ENCODE results near the gene CLEC4D.
"Not testable (repeated sequence)": the region's sequence is repeated elsewhere in the genome, so short reads cannot be mapped to it uniquely, and the experiment has no call there.

The CLEC4D gene

GRCh38 chr12:8483079-8483478 lies 30.2 kb upstream of the CLEC4D start:
- no peak for DNase-seq (ENCODE audit: low read depth)
- H3K4me3 ChIP-seq (ENCODE audit: low read depth, low read length) = no peak overlapping the region
- TF ChIP-seq MAX (IDR thresholded peaks at IDR 0.05; ENCODE audit: low read depth, low read length) (no peak), POLR2A (IDR thresholded peaks at IDR 0.05; ENCODE audit: extremely low read depth, insufficient read length) (no peak), CTCF (IDR thresholded peaks at IDR 0.05; ENCODE audit: low read depth, low read length) (no peak), MYC (IDR thresholded peaks at IDR 0.05; ENCODE audit: low read depth, low read length) (no peak)

GRCh38 chr12:8491646-8492530 lies 21.4 kb upstream of the CLEC4D start:
- TF ChIP-seq POLR2A (IDR thresholded peaks at IDR 0.05; ENCODE audit: extremely low read depth, insufficient read length) = no peak
- no peak for TF ChIP-seq MYC (IDR thresholded peaks at IDR 0.05; ENCODE audit: low read depth, low read length)
- no peak for TF ChIP-seq CTCF (IDR thresholded peaks at IDR 0.05; ENCODE audit: low read depth, low read length)
- TF ChIP-seq MAX (IDR thresholded peaks at IDR 0.05; ENCODE audit: low read depth, low read length) = no peak
- DNase-seq (ENCODE audit: low read depth) = no peak
- no peak overlapping the region for H3K4me3 ChIP-seq (ENCODE audit: low read depth, low read length)

- peak; percentile 93 for DNase-seq (ENCODE audit: low read depth)
- TF ChIP-seq MAX (IDR thresholded peaks at IDR 0.05; ENCODE audit: low read depth, low read length) = 0 out of 2 replicates have a peak, but pooled peaks have one; percentile 23
- TF ChIP-seq CTCF (IDR thresholded peaks at IDR 0.05; ENCODE audit: low read depth, low read length) = no peak
- H3K4me3 ChIP-seq (ENCODE audit: low read depth, low read length) = no peak overlapping the region
Measured at GRCh38 chr12:8493084-8493483, 20.2 kb upstream of the CLEC4D start.

- not testable (repeated sequence) for H3K4me3 ChIP-seq (ENCODE audit: low read depth, low read length); DNase-seq (ENCODE audit: low read depth)
Measured at GRCh38 chr12:8495671-8496070, 17.6 kb upstream of the CLEC4D start.

- DNase-seq (ENCODE audit: low read depth); H3K4me3 ChIP-seq (ENCODE audit: low read depth, low read length): not testable (repeated sequence)
Measured at GRCh38 chr12:8496074-8496473, 17.2 kb upstream of the CLEC4D start.

- H3K4me3 ChIP-seq (ENCODE audit: low read depth, low read length) = no peak overlapping the region
- TF ChIP-seq POLR2A (IDR thresholded peaks at IDR 0.05; ENCODE audit: extremely low read depth, insufficient read length) (no peak), MYC (IDR thresholded peaks at IDR 0.05; ENCODE audit: low read depth, low read length) (no peak), CTCF (IDR thresholded peaks at IDR 0.05; ENCODE audit: low read depth, low read length) (peak; percentile 18), MAX (IDR thresholded peaks at IDR 0.05; ENCODE audit: low read depth, low read length) (no peak)
- peak; percentile 32 for DNase-seq (ENCODE audit: low read depth)
Measured at GRCh38 chr12:8499616-8500015, 13.7 kb upstream of the CLEC4D start.

GRCh38 chr12:8501720-8502119 lies 11.6 kb upstream of the CLEC4D start:
- peak; percentile 64 for DNase-seq (ENCODE audit: low read depth)
- no peak overlapping the region for H3K4me3 ChIP-seq (ENCODE audit: low read depth, low read length)

More at GRCh38 chr12:8501720-8502119, 11.6 kb upstream of the CLEC4D start:
- TF ChIP-seq POLR2A (IDR thresholded peaks at IDR 0.05; ENCODE audit: extremely low read depth, insufficient read length) (no peak), MYC (IDR thresholded peaks at IDR 0.05; ENCODE audit: low read depth, low read length) (no peak), MAX (IDR thresholded peaks at IDR 0.05; ENCODE audit: low read depth, low read length) (0 out of 2 replicates have a peak, but pooled peaks have one; percentile 21)

Measured in NB4 (cell line).